HepG2 (cell line): ENCODE measurements around the gene UCP3. TPM values are rescaled to one million over a fixed set of nuclear protein-coding genes. Genes with fewer than 3 reads are reported as not detected.
A peak's percentile ranks its signal among the peaks of the same experiment; 100 is the strongest.

Experiments used
- ATAC-seq: fragments of 200-7000 bp; cut with Tn5 transposase; 3 replicates; pipeline ENCODE4 v1.9.1; 2020; ENCODE audit warnings: mild to moderate bottlenecking, moderate library complexity
- BruUV-seq: library from RNA; stranded (reverse); fragments of 400-500 nt; replicated peaks from 2 replicates; lab custom pipeline; 2021; lab: Mats Ljungman, UMichigan
- CTCF ChIA-PET: fragments of 300-600 bp; formaldehyde crosslinking; extraction: SDS; loops from one replicate; lab custom pipeline; 2021; ENCODE audit warnings: low total read pairs, inconsistent platforms, low intra/inter-chr PET ratio; lab: Yijun Ruan, JAX
- POLR2A ChIA-PET: fragments of 350-600 bp; sonication (Branson Sonifier 250); formaldehyde crosslinking; loops from one replicate; lab custom pipeline; 2020; ENCODE audit warnings: antibody characterized with exemption, inconsistent platforms; lab: Yijun Ruan, JAX
- DNase-seq: peaks from one replicate; pipeline ENCODE4 v3.0.0-alpha.2; 2015; ENCODE audit warnings: low spot score
- FAIRE-seq: peaks from 3 replicates; lab custom pipeline; 2011; peaks lifted over from hg19 to GRCh38; lab: Jason Lieb, UNC
- H2AFZ ChIP-seq: one replicate; pipeline ENCODE4 v1.6.1; 2011; ENCODE audit warnings: low read length, inconsistent platforms
- H3K27ac ChIP-seq: fragments of 300-600 bp; 3 replicates; pipeline ENCODE4 v1.8.0; 2011; ENCODE audit warnings: mixed run types, mild to moderate bottlenecking, mixed read lengths, low read length, inconsistent platforms; ENCODE audit not compliant: insufficient read depth; ENCODE audit errors: extremely low read length
- H3K27me3 ChIP-seq, 2 experiments: fragments of 200-600 bp in 1 of 2; 2 replicates in 1 of 2; 3 replicates in 1 of 2; pipeline versions ENCODE4 v1.6.0 to v1.8.0; 2011; ENCODE audit warnings: low read length in 2 of 2, mild to moderate bottlenecking in 2 of 2, moderate library complexity in 2 of 2, inconsistent platforms in 1 of 2; ENCODE audit not compliant: insufficient read depth in 2 of 2, control insufficient read depth in 1 of 2
- H3K36me3 ChIP-seq, 2 experiments: fragments of 200-600 bp in 1 of 2; replicated peaks in 1 of 2; 2 replicates in 1 of 2; 3 replicates in 1 of 2; pipeline versions ENCODE4 v1.5.1 to v1.8.0; 2011; ENCODE audit warnings: low read length in 2 of 2, inconsistent platforms in 1 of 2; ENCODE audit not compliant: insufficient read depth in 2 of 2, control insufficient read depth in 1 of 2
- H3K4me1 ChIP-seq: 2 replicates; pipeline ENCODE4 v1.5.1; 2012; ENCODE audit warnings: low read length, inconsistent platforms; ENCODE audit not compliant: insufficient read depth
- H3K4me2 ChIP-seq: 2 replicates; pipeline ENCODE4 v1.6.0; 2011; ENCODE audit warnings: low read depth, low read length, inconsistent platforms
- H3K4me3 ChIP-seq, 3 experiments: fragments of 200-600 bp in 1 of 3; sonication (generic), shearing (Covaris generic) in 1 of 3; replicated peaks in 1 of 3; 2 replicates each; pipeline ENCODE4 v1.5.1; 2011 to 2016; ENCODE audit warnings: low read length in 3 of 3, inconsistent platforms in 2 of 3, low read depth in 2 of 3, mild to moderate bottlenecking in 2 of 3, control low read depth in 1 of 3, mixed read lengths in 1 of 3; ENCODE audit not compliant: insufficient read depth in 1 of 3
- H3K79me2 ChIP-seq: one replicate; pipeline ENCODE4 v1.6.1; 2011; ENCODE audit warnings: low read length, inconsistent platforms; ENCODE audit not compliant: insufficient read depth
- H3K9ac ChIP-seq: 2 replicates; pipeline ENCODE4 v1.6.0; 2011; ENCODE audit warnings: mild to moderate bottlenecking, low read depth, low read length, inconsistent platforms; ENCODE audit not compliant: insufficient read depth
- H3K9me3 ChIP-seq: 2 replicates; pipeline ENCODE4 v1.5.1; 2012; ENCODE audit warnings: mild to moderate bottlenecking, low read length
- H4K20me1 ChIP-seq: 2 replicates; pipeline ENCODE4 v1.6.0; 2011; ENCODE audit warnings: inconsistent platforms, mild to moderate bottlenecking, low read length, moderate library complexity; ENCODE audit not compliant: insufficient read depth
- BRCA1 ChIP-seq: sonication (generic); formaldehyde crosslinking; IDR thresholded peaks from 2 replicates; pipeline ENCODE4 v1.4.0; 2020; ENCODE audit warnings: missing genetic modification reagents
- CBX1 ChIP-seq: IDR thresholded peaks from one replicate; pipeline ENCODE4 v1.6.1; 2016; ENCODE audit warnings: antibody characterized with exemption, low read depth
- EZH2 ChIP-seq: conservative IDR thresholded peaks from 2 replicates; pipeline ENCODE4 v1.6.1; 2012; ENCODE audit warnings: mild to moderate bottlenecking, low read depth, low read length, moderate library complexity
- SOX6 ChIP-seq, 2 experiments: fragments of 450-650 bp in 1 of 2; sonication (generic) in 1 of 2; formaldehyde crosslinking in 1 of 2; IDR thresholded peaks; 2 replicates each; pipeline versions ENCODE4 v1.4.0 to v1.6.1; 2017 to 2020; ENCODE audit warnings: antibody characterized with exemption in 1 of 2, mild to moderate bottlenecking in 1 of 2, missing genetic modification reagents in 1 of 2
- ZNF776 ChIP-seq: sonication (generic); formaldehyde crosslinking; IDR thresholded peaks from 2 replicates; pipeline ENCODE4 v1.4.0; 2020; ENCODE audit warnings: mild to moderate bottlenecking, missing genetic modification reagents
- WGBS: methylation state at CpG from one replicate; pipeline ENCODE4 v1.1.6; 2017; ENCODE audit warnings: low lambda C conversion rate; 5-methylcytosine and 5-hydroxymethylcytosine counted together
- in situ Hi-C: cut with HindIII; loops from 2 replicates; pipeline ENCODE4 v1.10.0; 2017; ENCODE audit warnings: low pct_unique_long_range_greater_than_20kb; ENCODE audit not compliant: extremely low pct_ligation_motif_present
- intact Hi-C: fragments of 100-400 bp; cut with micrococcal nuclease; formaldehyde crosslinking; loops from one replicate; pipeline ENCODE4 v1.10.0; 2022; ENCODE audit not compliant: unreplicated experiment
- polyA plus RNA-seq, 8 experiments: library from polyadenylated mRNA; depleted of rRNA in 3 of 8; stranded (reverse) in 7 of 8; unstranded in 1 of 8; fragments of >200 nt; fragmentation: Illumina TruSeq in 4 of 8; extraction: Trizol in 4 of 8; gene quantifications; 2 replicates each; pipeline versions ENCODE4 v1.2.1 to v1.2.3, GENCODE V29; 2011 to 2016; ENCODE audit warnings: low read depth in 4 of 8, missing spikeins in 1 of 8, mixed read lengths in 1 of 8; ENCODE audit not compliant: insufficient read depth in 1 of 8
- total RNA-seq, 5 experiments: library from RNA; depleted of rRNA; stranded (reverse); fragments of >200 nt; fragmentation: Illumina TruSeq; extraction: Trizol; gene quantifications; 2 replicates each; pipeline ENCODE4 v1.2.3, GENCODE V29; 2016; ENCODE audit warnings: low read depth in 1 of 5
- TF ChIP-seq, protein P1 (sequence below): sonication (generic); formaldehyde crosslinking; IDR thresholded peaks from 2 replicates; pipeline ENCODE4 v1.9.0; 2021; ENCODE audit warnings: missing genetic modification reagents, borderline replicate concordance
- TF ChIP-seq, protein P2 (sequence below): sonication (generic); formaldehyde crosslinking; IDR thresholded peaks from 2 replicates; pipeline ENCODE4 v1.9.0; 2021; ENCODE audit warnings: mild to moderate bottlenecking, missing genetic modification reagents

UCP3 gene
- total and polyA plus RNA-seq, 2 of the 13 experiments (the other 11 are each of a cell fraction or from before 2014, with no cell fraction given), result 0.37 TPM; not detected in 1

DNA sequence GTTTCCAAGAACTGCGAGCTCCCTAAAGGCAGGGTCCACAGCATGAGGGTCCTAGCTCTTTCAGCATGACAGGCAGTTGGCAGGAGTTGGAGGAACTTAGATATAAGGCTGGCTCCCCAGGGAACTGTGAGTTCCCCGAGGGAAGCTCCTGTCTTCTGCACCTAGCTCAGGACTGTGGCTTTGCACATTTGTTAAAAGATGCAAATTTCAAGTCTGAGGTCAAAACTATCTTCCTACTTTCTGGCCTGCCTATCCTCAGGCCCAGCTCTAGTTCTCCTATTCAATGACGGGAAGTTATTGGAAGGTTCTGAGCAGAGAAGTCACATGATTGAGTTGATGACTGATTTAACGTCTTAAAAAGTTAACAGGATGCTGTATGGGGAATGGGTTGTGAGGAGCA, 11.7 kb upstream of the UCP3 start (continued):
- no peak for TF ChIP-seq CBX1
- TF ChIP-seq, all 625 proteins: peak for 0

DNA sequence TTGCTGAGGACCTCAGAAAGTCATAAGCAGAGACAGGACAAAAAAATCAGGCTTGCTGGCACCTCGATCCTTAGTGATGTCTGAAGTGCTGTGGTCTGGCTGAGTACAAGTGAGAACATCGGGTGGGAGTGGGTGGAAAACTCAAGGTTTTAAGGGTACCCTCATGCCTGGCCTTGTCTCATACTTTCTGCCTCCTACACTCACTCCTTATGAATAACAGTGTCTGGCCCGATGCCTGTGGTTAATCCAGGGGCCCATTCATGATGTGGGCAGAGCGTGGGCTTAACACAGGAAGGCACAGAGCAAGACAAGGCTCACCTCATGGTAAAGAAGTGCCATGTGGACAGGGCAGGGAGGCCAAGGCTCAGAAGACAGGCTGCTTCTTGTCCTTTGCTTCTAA, 11.0 kb upstream of the UCP3 start:
- intact Hi-C loops (no loop called here), in situ Hi-C loops (no loop called here)
- CTCF ChIA-PET, result no interaction called here
- Histone ChIP-seq H4K20me1 (no peaks in the 10 kb centered on the region), H3K9ac (no peak overlapping the region), H2AFZ (no peak overlapping the region), H3K4me2 (no peak overlapping the region), H3K4me1 (peaks cover 42% of the 10 kb centered on the region), H3K27ac (peak overlapping the region; percentile 92), H3K79me2 (no peaks in the 10 kb centered on the region), H3K27me3 (no peaks in the 10 kb centered on the region), H3K9me3 (no peaks in the 10 kb centered on the region), H3K36me3 (no peaks in the 10 kb centered on the region; a peak in 1 of 5 replicates), H3K4me3 (no peak overlapping the region)
- ATAC-seq, result no peak
- POLR2A ChIA-PET, result interaction anchor here (0.6 to 2.0 kb wide), 7 partner anchors 12 to 150 kb away, joined by 3 to 32 read pairs (median 3); partner anchors contain the start of gene UCP2
- DNase-seq, result no peak
- FAIRE-seq, result no peak
- no TSS peak for BruUV-seq
- TF ChIP-seq SOX6 (IDR thresholded peaks at IDR 0.05) (no peak), SOX6 (CRISPR knock-in tag; IDR thresholded peaks at IDR 0.05) (no peak), ZNF776 (no peak), BRCA1 (no peak), EZH2 (no peak)
- TF ChIP-seq, protein P1, sequence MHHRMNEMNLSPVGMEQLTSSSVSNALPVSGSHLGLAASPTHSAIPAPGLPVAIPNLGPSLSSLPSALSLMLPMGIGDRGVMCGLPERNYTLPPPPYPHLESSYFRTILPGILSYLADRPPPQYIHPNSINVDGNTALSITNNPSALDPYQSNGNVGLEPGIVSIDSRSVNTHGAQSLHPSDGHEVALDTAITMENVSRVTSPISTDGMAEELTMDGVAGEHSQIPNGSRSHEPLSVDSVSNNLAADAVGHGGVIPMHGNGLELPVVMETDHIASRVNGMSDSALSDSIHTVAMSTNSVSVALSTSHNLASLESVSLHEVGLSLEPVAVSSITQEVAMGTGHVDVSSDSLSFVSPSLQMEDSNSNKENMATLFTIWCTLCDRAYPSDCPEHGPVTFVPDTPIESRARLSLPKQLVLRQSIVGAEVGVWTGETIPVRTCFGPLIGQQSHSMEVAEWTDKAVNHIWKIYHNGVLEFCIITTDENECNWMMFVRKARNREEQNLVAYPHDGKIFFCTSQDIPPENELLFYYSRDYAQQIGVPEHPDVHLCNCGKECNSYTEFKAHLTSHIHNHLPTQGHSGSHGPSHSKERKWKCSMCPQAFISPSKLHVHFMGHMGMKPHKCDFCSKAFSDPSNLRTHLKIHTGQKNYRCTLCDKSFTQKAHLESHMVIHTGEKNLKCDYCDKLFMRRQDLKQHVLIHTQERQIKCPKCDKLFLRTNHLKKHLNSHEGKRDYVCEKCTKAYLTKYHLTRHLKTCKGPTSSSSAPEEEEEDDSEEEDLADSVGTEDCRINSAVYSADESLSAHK (CRISPR knock-in tag), result no peak
- TF ChIP-seq, protein P2, sequence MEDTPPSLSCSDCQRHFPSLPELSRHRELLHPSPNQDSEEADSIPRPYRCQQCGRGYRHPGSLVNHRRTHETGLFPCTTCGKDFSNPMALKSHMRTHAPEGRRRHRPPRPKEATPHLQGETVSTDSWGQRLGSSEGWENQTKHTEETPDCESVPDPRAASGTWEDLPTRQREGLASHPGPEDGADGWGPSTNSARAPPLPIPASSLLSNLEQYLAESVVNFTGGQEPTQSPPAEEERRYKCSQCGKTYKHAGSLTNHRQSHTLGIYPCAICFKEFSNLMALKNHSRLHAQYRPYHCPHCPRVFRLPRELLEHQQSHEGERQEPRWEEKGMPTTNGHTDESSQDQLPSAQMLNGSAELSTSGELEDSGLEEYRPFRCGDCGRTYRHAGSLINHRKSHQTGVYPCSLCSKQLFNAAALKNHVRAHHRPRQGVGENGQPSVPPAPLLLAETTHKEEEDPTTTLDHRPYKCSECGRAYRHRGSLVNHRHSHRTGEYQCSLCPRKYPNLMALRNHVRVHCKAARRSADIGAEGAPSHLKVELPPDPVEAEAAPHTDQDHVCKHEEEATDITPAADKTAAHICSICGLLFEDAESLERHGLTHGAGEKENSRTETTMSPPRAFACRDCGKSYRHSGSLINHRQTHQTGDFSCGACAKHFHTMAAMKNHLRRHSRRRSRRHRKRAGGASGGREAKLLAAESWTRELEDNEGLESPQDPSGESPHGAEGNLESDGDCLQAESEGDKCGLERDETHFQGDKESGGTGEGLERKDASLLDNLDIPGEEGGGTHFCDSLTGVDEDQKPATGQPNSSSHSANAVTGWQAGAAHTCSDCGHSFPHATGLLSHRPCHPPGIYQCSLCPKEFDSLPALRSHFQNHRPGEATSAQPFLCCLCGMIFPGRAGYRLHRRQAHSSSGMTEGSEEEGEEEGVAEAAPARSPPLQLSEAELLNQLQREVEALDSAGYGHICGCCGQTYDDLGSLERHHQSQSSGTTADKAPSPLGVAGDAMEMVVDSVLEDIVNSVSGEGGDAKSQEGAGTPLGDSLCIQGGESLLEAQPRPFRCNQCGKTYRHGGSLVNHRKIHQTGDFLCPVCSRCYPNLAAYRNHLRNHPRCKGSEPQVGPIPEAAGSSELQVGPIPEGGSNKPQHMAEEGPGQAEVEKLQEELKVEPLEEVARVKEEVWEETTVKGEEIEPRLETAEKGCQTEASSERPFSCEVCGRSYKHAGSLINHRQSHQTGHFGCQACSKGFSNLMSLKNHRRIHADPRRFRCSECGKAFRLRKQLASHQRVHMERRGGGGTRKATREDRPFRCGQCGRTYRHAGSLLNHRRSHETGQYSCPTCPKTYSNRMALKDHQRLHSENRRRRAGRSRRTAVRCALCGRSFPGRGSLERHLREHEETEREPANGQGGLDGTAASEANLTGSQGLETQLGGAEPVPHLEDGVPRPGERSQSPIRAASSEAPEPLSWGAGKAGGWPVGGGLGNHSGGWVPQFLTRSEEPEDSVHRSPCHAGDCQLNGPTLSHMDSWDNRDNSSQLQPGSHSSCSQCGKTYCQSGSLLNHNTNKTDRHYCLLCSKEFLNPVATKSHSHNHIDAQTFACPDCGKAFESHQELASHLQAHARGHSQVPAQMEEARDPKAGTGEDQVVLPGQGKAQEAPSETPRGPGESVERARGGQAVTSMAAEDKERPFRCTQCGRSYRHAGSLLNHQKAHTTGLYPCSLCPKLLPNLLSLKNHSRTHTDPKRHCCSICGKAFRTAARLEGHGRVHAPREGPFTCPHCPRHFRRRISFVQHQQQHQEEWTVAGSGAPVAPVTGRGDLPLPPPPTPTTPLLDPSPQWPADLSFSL (CRISPR knock-in tag), result no peak
- 98% methylated on average over 4 of the region's 4 CpGs for WGBS
